Measurements from ENCODE around the gene FSTL5.

DNA sequence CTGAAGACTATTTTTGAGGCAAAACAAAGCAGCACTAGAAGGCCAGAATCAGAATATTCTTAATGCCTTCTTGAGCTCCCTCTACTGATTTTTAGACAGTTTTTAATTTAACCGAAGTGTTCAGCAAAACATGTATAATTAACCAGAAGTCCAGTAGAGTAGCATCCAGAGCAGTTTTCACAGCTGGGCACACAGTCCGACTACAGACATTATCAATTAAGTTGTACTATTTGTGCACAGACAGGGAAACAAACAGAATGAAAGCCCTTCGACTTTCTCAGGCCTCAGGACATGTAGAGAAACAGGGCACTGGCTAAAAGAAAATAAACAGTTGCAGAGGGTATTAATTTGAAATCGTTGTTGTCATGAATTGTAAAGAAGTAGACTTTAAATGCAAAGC lies 11.9 kb downstream of the FSTL5 start:
- TF ChIP-seq, protein P1, sequence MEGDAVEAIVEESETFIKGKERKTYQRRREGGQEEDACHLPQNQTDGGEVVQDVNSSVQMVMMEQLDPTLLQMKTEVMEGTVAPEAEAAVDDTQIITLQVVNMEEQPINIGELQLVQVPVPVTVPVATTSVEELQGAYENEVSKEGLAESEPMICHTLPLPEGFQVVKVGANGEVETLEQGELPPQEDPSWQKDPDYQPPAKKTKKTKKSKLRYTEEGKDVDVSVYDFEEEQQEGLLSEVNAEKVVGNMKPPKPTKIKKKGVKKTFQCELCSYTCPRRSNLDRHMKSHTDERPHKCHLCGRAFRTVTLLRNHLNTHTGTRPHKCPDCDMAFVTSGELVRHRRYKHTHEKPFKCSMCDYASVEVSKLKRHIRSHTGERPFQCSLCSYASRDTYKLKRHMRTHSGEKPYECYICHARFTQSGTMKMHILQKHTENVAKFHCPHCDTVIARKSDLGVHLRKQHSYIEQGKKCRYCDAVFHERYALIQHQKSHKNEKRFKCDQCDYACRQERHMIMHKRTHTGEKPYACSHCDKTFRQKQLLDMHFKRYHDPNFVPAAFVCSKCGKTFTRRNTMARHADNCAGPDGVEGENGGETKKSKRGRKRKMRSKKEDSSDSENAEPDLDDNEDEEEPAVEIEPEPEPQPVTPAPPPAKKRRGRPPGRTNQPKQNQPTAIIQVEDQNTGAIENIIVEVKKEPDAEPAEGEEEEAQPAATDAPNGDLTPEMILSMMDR (IDR thresholded peaks at IDR 0.05) = no peak
- no peak for TF ChIP-seq POLR2A (IDR thresholded peaks at IDR 0.05)

Data from esophagus squamous epithelium (tissue), 4 donors.